Measurements from ENCODE around the gene SLC25A4.
"Not testable (repeated sequence)": the region's sequence is repeated elsewhere in the genome, so short reads cannot be mapped to it uniquely, and the experiment has no call there.

Gene SLC25A4

DNA sequence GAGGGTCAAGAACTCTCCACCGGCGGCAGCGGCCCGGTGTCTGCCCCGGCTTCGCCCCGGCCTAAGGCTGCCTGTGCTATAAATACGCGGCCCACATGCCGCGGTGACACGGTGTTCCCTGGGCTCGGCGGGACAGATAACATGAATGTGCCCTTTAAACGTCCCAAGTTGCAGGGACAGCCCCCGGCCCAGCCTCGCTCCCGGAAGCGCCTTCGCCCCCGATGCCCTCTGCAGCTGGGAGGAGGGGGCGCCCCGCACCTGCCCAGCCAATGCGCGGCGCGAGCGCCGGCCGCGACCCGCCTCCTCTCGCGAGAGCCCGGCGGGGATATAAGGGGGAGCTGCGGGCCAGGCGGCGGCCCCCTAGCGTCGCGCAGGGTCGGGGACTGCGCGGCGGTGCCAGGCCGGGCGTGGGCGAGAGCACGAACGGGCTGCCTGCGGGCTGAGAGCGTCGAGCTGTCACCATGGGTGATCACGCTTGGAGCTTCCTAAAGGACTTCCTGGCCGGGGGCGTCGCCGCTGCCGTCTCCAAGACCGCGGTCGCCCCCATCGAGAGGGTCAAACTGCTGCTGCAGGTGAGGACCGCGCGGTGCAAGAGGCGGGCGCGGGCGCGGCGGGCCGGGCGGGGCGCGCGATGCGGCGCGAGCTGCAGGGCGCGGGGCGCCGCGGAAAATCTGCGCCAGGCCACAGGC, at the start of gene SLC25A4:
SLC25A4 (plus strand) TSS at position 355 of the 689 bp plus-strand sequence; CDS start at position 462, 107 bp downstream.
- peak; percentile 83 for DNase-seq

DNA sequence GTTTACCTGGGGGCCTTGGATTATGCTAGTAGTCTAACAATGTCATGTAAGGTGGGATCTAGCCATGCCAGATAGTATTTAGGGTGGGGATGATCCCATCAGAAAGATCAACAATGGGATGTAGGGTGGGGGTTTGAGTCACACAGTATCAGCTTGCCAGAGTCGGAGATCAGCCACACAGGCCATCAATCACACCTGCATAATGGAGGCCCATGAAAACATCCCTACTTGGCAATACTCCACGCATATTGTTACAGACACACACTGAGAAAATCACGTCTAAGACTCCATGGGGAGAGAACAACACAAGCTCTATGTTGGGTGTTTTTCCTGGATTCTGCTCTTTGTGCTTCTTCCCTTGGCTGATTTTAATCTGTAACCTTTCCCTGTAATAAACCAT, 49.5 kb upstream of the SLC25A4 start:
- DNase-seq, result no peak

DNA sequence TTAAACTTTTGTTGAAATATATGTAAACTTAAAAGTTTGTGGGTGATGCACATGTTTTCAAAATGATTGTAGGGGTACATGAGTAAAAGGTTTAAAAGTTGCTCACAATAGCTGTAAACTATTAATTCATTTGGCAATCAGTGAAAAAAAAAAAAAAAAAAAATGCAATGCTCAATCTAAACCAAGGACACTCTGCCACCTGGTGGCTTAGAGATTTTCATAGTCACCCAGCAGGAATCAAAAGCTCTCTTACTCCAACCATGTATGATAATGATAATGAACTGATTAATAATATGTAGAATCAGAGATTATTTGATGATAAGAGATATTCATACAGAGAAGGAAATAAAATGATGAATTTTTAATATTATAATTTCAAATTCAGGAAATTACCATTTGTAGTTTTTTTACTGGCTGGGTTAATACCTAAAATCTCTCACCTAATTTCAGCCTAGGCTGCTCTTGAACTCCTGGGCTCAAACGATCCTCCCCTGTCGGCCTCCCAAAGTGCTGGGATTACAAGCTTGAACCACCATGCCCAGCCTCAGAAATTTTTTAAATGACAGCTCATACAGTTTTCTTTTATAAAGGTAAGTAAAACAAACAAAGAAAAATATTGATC, 46.9 kb upstream of the SLC25A4 start:
- peak; percentile 1 for DNase-seq

DNA sequence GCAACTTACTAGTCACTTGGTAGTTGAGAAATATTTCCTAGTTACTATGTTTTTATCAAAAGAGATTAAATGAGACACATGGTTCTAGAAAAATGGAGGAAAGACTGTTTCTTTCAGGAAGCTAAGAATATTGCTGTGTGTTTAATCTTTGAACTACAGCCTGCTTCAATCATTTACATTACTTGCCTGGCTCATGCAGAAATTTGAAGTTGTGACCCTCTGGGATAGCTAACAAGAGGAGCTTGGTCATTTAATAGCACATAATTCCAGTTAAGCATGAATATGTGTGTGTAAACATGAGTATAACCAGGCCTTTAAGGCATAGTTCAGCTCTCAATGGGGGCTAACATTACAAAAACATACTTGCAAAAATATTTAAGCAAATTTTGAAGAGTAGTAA, 44.6 kb upstream of the SLC25A4 start:
- no peak for DNase-seq

DNA sequence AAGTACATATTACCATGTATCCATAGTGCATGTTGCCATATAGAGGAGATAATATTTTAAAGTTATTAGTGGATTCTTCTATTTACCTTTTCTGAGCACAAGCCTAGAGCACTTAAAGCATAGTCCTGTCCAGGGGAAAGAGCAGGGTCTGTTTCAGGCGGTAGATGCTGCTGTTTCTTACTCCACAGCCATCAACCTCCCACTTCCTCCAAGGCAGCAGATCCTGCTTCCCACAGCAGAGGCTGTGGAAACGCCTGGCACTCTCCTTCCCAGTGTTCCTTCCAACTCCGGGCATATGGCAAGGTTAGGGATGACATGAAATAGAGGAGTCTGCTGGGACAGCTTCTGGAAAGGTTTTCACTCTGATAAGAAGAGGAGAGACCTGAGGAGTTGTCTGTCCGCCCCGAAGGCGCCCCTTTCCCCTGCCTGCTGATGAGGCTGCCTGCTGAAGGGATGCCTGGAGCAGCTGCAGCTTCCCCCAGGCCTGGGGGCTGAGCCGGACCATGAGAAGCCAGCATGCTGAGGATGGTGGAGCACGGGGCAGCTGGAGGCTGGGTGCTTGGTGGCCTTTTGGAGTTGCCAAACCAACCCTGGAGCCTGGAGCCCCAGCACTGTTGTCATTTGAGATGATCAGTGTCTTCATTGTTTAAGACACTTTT, 43.9 kb upstream of the SLC25A4 start:
- DNase-seq, result no peak

DNA sequence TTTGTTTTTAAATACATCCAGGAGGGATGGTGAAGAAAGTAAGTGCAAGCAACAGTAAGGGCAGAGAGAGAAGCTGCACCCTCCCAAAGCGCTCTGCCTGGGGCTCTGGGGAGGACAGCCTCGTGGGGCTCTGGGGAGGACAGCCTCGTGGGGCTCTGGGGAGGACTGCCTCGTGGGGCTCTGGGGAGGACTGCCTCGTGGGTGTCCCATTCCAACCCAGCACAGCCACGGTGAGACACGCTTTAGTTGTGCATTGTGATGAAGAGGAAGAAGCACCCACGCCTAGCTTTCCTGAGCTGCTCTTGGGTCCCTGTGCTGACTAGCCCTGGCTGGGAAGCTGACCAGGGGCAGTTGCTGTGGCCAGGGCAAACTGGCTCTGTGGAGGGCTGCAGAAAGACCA, 43.1 kb upstream of the SLC25A4 start:
- DNase-seq, result no peak

DNA sequence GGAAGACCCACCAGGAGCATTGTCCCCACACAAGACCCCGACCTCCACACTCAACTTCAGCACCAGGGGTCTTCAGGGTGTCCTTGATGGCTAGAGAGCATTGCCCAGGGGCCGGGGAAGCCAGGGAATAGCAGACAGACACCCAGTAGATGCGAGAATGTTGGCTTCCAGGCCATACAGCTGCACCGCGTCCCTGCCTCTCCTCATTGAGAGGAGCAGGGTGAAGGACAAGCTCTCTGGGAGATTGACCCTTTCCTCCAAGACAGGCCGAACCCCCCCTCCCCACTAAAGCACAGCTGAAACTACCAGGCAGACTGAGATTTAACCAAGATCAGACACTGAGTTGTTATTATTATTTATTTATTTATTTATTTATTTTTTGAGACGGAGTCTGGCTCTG, 42.6 kb upstream of the SLC25A4 start:
- no peak for DNase-seq

DNA sequence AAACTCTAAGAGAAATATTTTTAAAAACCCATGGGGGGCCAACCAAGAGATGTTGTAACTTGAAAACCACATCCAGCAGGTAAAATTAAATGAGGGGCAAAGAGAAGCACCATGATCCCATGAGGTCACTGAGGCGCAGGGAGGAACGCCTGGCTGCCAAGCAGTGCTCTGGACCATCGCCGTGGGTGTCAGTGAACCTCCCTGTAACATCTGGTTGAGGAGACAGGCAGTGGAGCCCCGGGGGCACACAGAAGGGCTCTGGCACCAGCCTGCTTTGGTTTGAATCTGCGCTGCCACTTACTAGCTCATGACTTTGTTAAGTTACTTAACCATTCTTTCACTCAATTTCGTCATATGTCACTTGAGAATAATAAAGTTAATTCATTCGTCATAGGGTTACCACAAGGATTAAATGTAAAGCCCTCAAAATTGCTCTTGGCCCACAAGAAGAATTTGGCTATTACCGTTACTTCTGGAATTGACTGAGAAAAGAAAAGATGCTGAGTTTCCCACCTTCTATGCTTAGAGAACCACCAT, 41.6 kb upstream of the SLC25A4 start:
- no peak for DNase-seq

DNA sequence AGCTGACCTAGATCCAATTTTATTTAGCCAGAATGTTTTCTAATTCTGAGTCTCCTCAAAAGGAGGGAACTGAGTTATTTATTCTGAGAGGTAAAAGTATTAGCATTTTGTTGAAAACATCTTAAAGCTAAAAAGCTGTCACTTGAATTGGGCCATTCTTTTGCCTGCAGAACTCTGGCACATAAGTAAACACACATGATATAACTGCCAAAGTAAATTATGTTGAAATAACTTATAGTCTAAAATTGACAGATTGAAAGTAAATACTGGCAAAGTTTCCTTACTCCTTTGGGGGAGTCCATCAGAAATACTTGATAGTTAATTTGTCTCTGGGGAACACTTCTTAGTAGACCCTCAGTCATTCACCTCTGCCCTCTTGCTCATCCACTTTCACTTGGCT, 38.3 kb upstream of the SLC25A4 start:
- DNase-seq, result no peak

DNA sequence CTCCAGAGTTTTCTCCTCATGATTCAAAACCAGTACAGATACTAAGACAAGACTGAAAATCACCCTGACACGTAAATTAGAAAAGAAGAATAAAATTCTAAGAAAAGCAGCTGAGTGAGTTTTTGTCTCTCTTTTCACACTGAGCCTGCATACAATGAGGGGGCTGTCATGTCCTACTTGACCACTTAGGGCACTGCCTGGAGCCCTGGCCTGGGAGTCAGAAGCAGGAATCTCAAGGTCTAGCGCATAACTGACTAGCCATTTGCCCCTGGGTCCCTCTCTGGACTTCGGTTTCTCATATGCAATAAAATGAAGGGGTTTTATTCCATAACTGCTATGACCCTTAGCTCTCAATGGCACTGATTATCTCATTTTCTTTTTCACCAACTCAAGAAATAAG, 36.7 kb upstream of the SLC25A4 start:
- DNase-seq, result no peak

DNA sequence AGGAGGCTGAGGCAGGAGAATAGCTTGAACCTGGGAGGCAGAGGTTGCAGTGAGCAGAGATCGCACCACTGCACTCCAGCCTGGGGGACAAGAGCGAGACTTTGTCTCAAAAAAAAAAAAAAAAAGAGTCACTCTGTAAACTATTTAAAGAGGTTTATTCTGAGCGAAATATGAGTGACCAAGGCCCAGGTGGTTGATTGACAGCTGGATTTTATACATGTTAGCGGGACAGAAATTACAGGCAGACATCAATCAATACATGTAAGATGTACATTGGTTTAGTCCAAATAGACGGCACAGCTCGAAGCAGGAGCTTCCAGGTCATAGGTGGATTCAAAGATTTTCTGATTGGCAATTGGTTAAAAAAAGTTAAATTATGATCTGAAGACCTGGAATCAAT, 35.5 kb upstream of the SLC25A4 start:
- DNase-seq, result not testable (repeated sequence)

DNA sequence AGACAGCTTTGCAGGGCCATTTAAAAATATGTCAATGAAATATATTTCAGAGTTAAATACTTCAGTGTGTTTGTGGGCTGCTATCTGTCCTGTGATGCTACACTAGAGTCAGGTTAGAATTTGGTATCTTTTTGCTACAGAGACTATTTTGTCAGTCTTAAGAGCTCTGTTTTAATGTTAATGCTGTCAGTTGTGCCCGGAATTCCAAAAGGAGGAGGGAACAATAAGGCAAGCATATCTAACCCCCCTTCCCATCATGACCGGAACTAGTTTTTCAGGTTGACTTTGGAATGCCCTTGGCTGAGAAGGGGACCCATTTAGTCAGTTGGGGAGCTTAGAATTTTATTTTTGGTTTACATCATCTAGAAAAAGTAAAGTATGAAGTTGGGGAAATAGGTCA, 34.9 kb upstream of the SLC25A4 start:
- DNase-seq, result no peak

DNA sequence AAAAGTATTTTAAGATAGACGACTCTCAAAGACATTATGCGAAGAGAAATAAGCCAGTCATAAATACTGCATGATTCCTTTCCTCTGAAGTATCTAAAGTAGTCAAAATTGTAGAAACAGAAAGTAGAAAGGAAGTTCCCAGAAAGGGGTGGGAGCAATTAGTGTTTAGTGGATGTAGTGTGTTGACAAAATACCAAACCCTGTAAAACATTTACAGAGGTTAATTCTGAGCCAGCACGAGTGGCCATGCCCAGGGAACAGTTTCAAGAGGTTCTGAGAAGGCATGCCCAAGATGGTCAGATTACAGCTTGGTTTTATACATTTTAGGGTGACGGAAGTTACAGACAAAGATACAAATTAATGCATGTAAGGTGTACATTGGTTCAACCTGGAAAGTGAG, 34.4 kb upstream of the SLC25A4 start:
- DNase-seq, result no peak

DNA sequence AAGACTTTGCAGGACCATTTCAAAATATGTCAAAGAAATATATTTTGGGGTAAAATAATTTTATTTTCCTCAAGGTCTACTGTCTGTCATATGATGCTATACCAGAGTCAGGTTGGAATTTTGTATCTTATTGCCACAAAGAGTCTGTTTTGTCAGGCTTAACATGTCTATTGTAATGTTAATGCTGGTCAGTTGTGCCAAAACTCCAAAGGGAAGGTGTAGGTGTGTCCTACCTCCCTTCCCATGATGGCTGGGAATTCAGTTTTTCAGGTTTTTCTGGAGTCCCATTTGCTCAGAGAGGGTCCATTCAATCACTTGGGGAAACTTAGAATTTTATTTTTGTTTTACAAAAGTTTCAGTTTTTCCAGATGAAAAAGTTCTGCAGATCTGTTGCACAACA, 33.3 kb upstream of the SLC25A4 start:
- no peak for DNase-seq

DNA sequence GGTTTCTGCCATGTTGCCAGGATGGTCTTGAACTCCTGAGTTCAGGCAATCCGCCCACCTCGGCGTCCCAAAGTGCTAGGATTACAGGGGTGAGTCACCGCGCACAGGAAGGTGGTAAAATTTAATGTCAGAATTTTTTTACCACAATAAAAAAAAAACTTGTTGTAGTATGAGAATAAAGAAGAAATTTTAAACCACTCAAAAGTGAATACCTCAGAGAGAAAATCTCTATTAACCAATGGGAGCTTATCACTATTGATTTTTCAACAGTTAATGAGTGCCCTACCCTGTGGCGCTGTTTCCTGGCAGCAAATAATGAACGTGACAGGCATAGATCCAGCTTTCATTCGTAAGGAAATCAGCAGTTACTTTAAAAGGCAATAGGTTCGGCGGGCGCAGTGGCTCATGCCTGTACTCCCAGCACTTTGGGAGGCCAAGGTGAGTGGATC, 32.7 kb upstream of the SLC25A4 start:
- DNase-seq, result no peak

DNA sequence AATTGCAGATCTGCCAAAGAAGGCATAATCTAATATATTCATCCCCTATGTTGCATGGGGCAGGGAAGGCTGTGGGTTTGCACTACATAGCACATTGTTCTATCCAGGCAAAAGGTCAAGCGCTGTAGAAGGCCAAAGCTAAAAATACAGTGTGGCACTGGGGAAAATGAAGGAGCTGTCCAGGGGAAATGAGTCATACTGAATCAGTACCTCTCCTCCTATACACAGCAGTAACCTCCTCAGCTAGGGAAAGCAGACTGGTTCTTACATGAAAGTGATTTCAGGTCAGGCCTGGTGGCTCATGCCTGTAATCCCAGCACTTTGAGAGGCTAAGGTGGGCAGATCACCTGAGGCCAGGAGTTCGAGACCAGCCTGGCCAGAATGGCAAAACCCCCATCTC, 31.0 kb upstream of the SLC25A4 start:
- no peak for DNase-seq

DNA sequence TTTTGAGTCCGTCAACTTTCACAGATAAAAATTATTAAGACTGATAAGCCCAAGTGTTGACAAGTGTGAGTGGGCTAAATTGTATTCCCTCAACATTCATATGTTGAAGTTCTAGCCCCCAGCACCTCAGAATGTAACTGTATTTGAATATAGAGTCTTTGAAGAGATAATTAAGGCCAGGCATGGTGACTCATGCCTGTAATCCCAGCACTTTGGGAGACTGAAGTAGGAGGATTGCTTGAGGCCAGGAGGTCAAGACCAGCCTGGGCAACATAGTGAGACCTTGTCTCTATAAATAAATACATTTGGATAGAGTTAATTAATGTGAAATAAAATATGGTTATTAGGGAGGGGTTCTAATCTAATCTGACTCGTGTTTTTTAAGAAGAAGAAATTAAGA, 29.7 kb upstream of the SLC25A4 start:
- DNase-seq, result no peak

DNA sequence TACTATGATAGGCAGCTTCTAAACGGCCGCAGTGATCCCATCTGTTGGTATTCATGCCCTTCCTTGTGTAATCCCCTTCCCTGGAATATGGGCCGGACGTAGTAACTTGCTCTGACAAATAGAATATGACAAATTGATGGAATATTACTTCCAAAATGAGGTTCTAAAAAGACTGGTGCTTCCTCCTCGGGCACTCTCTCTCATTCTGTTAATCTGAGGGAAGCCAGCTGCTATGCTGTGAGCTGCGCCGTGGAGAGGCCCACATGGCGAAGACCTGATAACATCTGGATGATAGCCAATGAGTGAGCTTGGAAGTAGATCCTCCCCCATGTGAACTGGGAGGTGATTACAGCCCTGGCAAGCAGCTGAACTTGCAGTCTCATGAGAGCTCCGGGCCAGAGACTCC, 27.2 kb upstream of the SLC25A4 start:
- no peak for DNase-seq

DNA sequence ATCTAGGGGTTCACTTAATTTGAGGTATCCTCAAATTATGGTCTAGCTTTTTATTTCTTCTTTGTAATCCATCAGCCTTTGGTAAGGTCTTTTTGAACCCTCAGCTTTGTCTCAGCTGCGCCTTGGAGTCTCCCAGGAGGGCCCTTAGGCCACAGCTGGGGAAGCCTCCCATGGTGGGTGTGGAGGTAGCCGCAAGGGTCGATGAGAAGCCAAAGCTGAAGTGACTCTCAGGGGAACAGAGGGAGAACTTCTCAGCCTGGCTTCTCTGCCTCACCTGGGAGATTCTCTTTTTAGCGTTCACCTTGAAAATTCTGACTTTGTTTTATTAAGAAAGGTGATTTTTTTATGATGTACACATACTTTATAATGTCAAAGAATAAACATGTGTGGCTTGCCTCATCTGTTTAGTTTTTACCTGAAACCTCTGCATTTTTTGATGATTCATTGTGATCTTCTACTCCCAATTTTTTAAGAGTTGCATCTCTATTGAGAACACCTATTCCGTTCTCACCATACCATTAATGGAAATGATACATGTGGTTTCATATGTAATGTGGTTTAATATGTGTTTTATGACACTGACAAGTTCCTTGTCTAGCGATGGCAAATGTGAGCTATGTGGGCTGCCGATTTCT, 25.6 kb upstream of the SLC25A4 start:
- no peak for DNase-seq

DNA sequence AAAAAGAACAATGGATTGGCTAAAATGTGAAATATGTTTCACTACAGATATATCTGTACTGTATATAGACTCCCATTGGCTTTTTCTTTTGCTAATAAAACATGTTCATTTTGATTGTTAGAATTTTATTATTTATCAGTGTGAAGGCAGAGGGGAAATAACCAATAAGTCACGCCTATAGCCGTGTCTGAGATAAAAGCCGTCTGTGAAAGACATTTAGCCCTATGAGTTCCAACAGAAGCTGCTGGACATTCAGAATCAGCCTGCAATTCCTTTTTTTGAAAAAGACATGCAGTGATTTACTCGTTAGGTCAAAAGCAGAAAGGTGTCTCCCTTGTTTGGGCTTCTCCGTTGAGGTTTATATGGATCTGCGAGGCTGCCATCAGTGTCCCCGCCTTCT, 24.2 kb upstream of the SLC25A4 start:
- no peak for DNase-seq

DNA sequence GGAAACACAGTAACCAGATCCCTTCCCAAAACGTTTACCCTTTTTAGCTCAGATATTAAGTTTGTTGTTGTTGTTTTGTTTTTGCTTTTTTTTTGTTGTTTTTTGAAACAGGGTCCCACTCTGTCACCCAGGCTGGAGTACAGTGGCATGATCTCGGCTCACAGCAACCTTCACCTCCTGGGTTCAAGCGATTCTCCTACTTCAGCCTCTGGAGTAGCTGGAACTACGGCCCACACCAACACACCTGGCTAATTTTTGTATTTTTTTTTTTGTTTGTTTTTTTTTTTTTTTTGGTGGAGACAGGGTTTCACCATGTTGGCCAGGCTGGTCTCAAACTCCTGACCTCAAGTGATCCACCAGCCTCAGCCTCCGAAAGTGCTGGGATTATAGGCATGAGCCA, 23.6 kb upstream of the SLC25A4 start:
- DNase-seq, result not testable (repeated sequence)

DNA sequence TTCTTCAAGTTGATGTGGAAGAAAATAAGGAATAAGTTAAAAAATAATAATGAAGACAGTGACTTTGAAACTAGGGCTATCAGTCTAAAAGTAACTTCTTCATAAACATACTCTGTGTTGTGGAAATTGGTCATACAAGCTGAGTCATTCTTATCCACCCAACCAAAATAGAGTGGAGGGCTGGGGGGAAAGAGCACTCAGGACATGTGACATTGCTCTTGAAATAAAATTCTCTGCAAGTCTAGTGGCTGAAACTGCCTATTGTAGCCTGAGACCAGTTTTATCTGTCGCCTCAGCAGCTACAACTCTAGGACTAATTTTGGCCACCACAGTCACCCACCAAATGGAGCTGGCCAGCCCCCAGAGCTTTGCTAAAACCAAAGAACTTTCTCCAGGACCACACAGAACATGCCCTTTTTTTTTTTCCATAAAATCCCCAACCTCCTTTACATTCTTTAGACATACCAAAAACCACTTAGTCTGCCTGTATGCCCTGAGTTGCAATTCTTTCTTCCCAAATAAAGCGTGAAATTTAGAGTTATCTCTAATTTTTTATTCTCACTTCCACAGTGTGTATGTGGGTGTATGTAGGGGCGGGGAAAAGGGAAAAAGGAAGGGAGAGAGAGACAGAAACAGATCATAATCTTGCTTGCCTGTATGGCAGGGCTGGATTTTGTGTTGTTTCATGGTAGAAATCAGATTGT, 23.0 kb upstream of the SLC25A4 start:
- no peak for DNase-seq

DNA sequence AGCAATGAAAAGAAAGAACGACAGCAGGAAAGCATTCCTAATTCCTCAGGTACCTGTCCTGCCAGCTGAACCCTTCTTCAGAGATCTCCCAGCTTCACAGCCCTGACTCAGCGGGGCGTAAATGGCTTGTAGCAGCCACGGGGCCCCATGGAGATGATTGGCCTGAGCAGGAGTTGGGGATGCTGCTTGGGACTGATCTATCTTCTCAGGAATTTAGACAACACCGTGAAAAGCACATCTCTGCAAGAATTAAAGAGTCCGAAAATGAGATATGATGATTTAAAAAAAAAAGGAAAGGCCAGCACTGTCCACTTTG, 22.5 kb upstream of the SLC25A4 start:
- no peak for DNase-seq
